H54 (cell line): ENCODE data around the gene ZNF578.
A peak's percentile ranks its signal among the peaks of the same experiment; 100 is the strongest.
"Not testable (repeated sequence)": the region's sequence is repeated elsewhere in the genome, so short reads cannot be mapped to it uniquely, and the experiment has no call there.

Experiments used
- DNase-seq: peaks from one replicate; pipeline ENCODE4 v3.0.0; 2011; ENCODE audit warnings: low spot score, mixed read lengths; ENCODE audit not compliant: insufficient read length
- FAIRE-seq: peaks from 3 replicates; lab custom pipeline; 2011; peaks lifted over from hg19 to GRCh38; lab: Jason Lieb, UNC
- POLR2A ChIP-seq: IDR thresholded peaks from 2 replicates; pipeline ENCODE4 v1.6.1; 2011; ENCODE audit warnings: low read depth, mild to moderate bottlenecking, low read length

Gene ZNF578

DNA sequence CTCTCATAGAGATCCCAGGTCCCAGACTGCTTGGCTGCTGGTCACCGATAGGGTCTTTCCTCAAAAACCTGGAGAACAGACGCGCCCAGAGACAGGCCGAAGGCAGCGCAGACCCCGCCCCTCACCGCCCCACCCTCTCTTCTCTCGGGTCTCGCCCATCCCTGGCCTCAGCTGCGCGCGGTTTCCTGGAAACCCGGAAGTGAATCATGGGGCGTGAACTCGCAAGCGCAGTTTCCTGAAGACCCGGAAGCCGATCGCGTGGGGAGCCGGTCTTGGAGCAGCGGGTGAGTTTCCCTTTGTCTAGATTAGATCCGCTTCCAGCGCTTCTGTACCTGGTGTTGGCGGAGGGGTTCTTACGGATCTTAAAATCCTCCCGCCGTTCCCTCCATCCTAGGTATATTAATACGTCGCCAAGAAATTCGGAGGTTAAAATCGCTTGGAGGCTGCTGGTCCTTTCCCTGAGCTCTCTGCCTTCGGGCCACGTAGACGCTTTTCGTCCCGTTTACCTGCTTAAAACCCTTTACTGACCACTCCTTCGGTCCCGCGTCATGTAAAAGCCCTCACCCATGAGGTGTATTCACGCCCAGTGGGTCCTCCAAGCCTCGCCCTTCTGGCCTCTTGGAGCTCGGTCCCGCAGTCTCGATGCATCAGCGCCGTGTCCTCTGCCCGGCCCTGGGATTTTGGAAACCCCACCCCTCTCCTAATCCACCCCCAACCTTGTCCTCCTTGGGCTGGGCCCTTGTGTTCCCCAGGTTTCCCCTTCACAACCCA, at the start of gene ZNF578:
Gene ZNF578 (plus strand): TSS at position 230 of the 771 bp plus-strand sequence. CDS start 48,293 bp downstream, outside the sequence.
- DNase-seq (no peak), FAIRE-seq (no peak)
- no peak for TF ChIP-seq POLR2A

GRCh38 chr19:52410276-52410675, 43.1 kb upstream of the ZNF578 start:
- no peak for TF ChIP-seq POLR2A
- no peak for DNase-seq
- FAIRE-seq, result no peak

DNA sequence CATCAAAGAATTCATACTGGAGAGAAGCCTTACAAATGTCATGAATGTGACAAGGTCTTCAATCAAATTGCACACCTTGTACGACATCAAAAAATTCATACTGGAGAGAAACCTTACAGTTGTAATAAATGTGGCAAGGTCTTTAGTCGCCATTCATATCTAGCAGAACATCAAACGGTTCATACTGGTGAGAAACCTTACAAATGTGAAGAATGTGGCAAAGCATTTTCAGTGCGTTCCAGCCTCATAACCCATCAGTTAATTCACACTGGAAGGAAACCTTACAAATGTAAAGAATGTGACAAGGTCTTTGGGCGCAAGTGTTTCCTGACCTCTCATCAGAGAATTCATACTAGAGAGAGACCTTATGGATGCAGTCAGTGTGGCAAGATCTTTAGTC, 37.6 kb upstream of the ZNF578 start:
- TF ChIP-seq POLR2A, result no peak
- FAIRE-seq (peak; percentile 11), DNase-seq (no peak)

DNA sequence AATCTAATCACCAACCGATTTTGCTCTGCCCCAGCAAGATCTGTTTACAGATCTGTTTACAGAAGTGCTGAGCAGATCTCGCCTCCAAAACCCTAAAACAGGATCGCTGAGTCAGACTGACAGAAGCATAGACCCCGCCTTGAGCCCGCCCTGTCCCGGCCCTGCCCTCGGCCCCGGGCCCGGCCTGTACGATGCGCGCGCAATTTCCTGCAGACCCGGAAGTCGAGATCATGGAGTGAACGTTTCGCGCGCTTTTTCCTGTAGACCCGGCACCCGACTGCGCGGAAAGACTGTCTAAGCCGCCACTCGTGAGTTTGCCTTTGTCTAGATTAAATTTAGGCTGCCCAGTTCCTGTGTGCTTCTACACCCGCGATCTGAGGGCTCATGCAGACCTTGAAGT, 24.4 kb upstream of the ZNF578 start, which contains the start of gene ZNF534:
Gene ZNF534 (plus strand): TSS at position 212 of the 400 bp plus-strand sequence. CDS start 2,327 bp downstream, outside the sequence.
- DNase-seq (no peak), FAIRE-seq (no peak)
- TF ChIP-seq POLR2A, result no peak

DNA sequence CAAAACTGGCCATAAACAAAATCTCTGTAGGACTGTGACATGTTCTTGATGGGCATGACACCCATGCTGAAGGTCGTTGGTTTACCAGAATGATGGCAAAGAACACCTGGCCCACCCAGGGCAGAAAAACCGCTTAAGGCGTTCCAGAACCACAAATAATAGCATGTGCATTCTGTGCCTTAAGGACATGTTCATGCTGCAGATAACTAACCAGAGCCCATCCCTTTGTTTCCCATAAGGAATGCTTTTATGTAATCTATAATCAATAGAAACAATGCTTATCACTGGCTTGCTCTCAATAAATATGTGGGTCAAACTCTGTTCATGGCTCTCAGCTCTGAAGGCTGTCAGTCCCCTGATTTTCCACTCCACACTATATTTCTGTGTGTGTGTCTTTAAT, 11.2 kb upstream of the ZNF578 start:
- FAIRE-seq, result no peak

DNA sequence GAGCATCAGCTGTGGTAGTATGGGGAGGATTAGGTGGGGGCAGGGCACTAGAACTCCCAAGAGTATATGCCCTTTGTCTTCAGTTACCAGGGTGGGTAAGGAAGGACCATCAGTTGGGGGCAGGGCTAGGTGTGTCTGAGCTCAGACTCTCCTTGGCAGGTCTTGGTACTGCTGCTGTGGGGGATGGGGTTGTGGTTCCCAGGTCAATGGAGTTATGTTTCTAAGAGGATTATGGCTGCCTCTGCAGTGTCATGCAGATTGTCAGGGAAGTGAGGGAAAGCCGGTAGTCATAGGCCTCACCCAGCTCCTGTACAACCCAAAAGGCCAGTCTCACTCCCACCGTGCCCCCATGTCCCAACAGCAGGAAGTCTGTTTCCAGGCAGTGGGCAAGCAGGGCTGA, 8.8 kb upstream of the ZNF578 start:
- DNase-seq (no peak), FAIRE-seq (no peak)
- TF ChIP-seq POLR2A, result no peak

More for the DNA sequence above, 11.2 kb upstream of the ZNF578 start:
- TF ChIP-seq POLR2A, result no peak
- no peak for DNase-seq

GRCh38 chr19:52451241-52451640, 2.1 kb upstream of the ZNF578 start:
- DNase-seq (no peak), FAIRE-seq (no peak)
- TF ChIP-seq POLR2A, result no peak

GRCh38 chr19:52464798-52465470, 11.6 kb downstream of the ZNF578 start:
- no peak for DNase-seq
- TF ChIP-seq POLR2A, result no peak

GRCh38 chr19:52473655-52474350, 20.4 kb downstream of the ZNF578 start:
- FAIRE-seq, result peak; percentile 58
- DNase-seq, result no peak
- TF ChIP-seq POLR2A, result no peak

More at GRCh38 chr19:52464798-52465470, 11.6 kb downstream of the ZNF578 start:
- FAIRE-seq, result no peak

GRCh38 chr19:52474351-52475127, 21.2 kb downstream of the ZNF578 start:
- TF ChIP-seq POLR2A, result no peak
- DNase-seq (no peak), FAIRE-seq (no peak)

- not testable (repeated sequence) for FAIRE-seq, DNase-seq
Measured at GRCh38 chr19:52484111-52484743, 30.9 kb downstream of the ZNF578 start.

- FAIRE-seq, DNase-seq: not testable (repeated sequence)
Measured at GRCh38 chr19:52485064-52485463, 31.7 kb downstream of the ZNF578 start.

DNA sequence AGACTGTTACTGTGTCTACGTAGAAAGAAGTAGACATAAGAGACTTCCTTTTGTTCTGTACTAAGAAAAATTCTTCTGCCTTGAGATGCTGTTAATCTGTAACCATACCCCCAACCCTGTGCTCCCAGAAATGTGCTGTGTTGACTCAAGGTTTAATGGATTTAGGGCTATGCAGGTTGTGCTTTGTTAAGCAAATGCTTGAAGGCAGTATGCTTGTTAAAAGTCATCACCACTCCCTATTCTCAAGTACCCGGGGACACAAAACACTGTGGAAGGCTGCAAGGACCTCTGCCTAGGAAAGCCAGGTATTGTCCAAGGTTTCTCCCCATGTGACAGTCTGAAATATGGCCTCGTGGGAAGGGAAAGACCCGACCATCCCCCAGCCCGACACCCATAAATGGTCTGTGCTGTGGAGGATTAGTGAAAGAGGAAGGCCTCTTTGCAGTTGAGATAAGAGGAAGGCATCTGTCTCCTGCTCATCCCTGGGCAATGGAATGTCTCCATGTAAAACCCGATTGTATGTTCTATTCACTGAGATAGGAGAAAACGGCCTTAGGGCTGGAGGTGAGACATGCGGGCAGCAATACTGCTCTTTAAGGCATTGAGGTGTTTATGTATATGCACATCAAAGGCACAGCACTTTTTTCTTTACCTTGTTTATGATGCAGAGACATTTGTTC, 32.3 kb downstream of the ZNF578 start:
- DNase-seq, FAIRE-seq: not testable (repeated sequence)
